IMR-90 (cell line): Measurements from ENCODE around the gene NUDT7. TPM values are rescaled to one million over a fixed set of nuclear protein-coding genes. Genes with fewer than 3 reads are reported as not detected.

Experiments
- ATAC-seq: fragments of 200-7000 bp; cut with Tn5 transposase; 2 replicates; pipeline ENCODE4 v1.9.1; 2020; ENCODE audit warnings: low read depth, mild to moderate bottlenecking, moderate library complexity
- BruUV-seq: library from RNA; stranded (reverse); fragments of 400-500 nt; replicated peaks from 2 replicates; lab custom pipeline; 2021; lab: Mats Ljungman, UMichigan
- CTCF ChIA-PET: fragments of 300-600 bp; formaldehyde crosslinking; extraction: SDS; loops from one replicate; lab custom pipeline; 2021; ENCODE audit warnings: antibody characterized with exemption; lab: Yijun Ruan, JAX
- POLR2A ChIA-PET: fragments of 300-600 bp; sonication (Branson Sonifier 250); formaldehyde crosslinking; loops from one replicate; lab custom pipeline; 2022; ENCODE audit warnings: antibody characterized with exemption; ENCODE audit not compliant: unreplicated experiment; lab: Charles Lee
- DNase-seq: peaks from one replicate; pipeline ENCODE4 v3.0.0; 2013
- H2AFZ ChIP-seq: replicated peaks from 2 replicates; pipeline ENCODE3; 2013; ENCODE audit warnings: low read length, mild to moderate bottlenecking; ENCODE audit not compliant: poor library complexity
- H2AK5ac ChIP-seq: 2 replicates; pipeline ENCODE4 v1.6.1; 2013; ENCODE audit warnings: low read depth, low read length, inconsistent platforms
- H2AK9ac ChIP-seq: replicated peaks from 2 replicates; pipeline ENCODE3; 2013; ENCODE audit warnings: mild to moderate bottlenecking, low read depth, low read length, moderate library complexity; ENCODE audit not compliant: poor library complexity
- H2BK120ac ChIP-seq: 2 replicates; pipeline ENCODE4 v1.6.1; 2013; ENCODE audit warnings: low read depth, low read length, inconsistent platforms
- H2BK15ac ChIP-seq: 3 replicates; pipeline ENCODE4 v1.6.1; 2013; ENCODE audit warnings: low read depth, low read length, inconsistent platforms
- H2BK20ac ChIP-seq: 2 replicates; pipeline ENCODE4 v1.6.1; 2013; ENCODE audit warnings: low read depth, mild to moderate bottlenecking, inconsistent platforms, low read length, moderate library complexity
- H2BK5ac ChIP-seq: 2 replicates; pipeline ENCODE4 v1.6.1; 2013; ENCODE audit warnings: mild to moderate bottlenecking, low read depth, low read length, inconsistent platforms; ENCODE audit not compliant: poor library complexity, severe bottlenecking
- H3K14ac ChIP-seq: replicated peaks from 2 replicates; pipeline ENCODE4 v1.6.1; 2013; ENCODE audit warnings: low read depth, low read length, inconsistent platforms
- H3K18ac ChIP-seq: 2 replicates; pipeline ENCODE4 v1.6.1; 2013; ENCODE audit warnings: low read depth, low read length, control low read depth
- H3K23ac ChIP-seq: 2 replicates; pipeline ENCODE4 v1.6.1; 2013; ENCODE audit warnings: low read depth, low read length, inconsistent platforms
- H3K27ac ChIP-seq: 2 replicates; pipeline ENCODE4 v1.5.1; 2013; ENCODE audit warnings: mild to moderate bottlenecking, control low read depth, low read length; ENCODE audit not compliant: insufficient read depth
- H3K27me3 ChIP-seq: 2 replicates; pipeline ENCODE4 v1.6.1; 2013; ENCODE audit warnings: low read length; ENCODE audit not compliant: control insufficient read depth, insufficient read depth
- H3K36me3 ChIP-seq: 2 replicates; pipeline ENCODE4 v1.6.1; 2013; ENCODE audit warnings: low read length, mixed read lengths; ENCODE audit not compliant: control insufficient read depth, insufficient read depth
- H3K4ac ChIP-seq: 2 replicates; pipeline ENCODE4 v1.6.1; 2013; ENCODE audit warnings: low read depth, low read length, inconsistent platforms
- H3K4me1 ChIP-seq: 2 replicates; pipeline ENCODE4 v1.6.1; 2013; ENCODE audit warnings: low read length, mixed read lengths; ENCODE audit not compliant: control insufficient read depth, insufficient read depth
- H3K4me2 ChIP-seq: 2 replicates; pipeline ENCODE4 v1.6.1; 2013; ENCODE audit warnings: low read depth, mild to moderate bottlenecking, control low read depth, low read length, moderate library complexity
- H3K4me3 ChIP-seq: 2 replicates; pipeline ENCODE4 v1.5.1; 2013; ENCODE audit warnings: low read depth, mild to moderate bottlenecking, control low read depth, low read length, moderate library complexity; ENCODE audit not compliant: insufficient read depth
- H3K56ac ChIP-seq: 2 replicates; pipeline ENCODE4 v1.6.1; 2013; ENCODE audit warnings: low read length, inconsistent platforms; ENCODE audit not compliant: insufficient read depth; ENCODE audit errors: extremely low read depth
- H3K79me1 ChIP-seq, 2 experiments: 2 replicates each; pipeline ENCODE4 v1.6.1; 2013; ENCODE audit warnings: low read length in 2 of 2, inconsistent platforms in 1 of 2, low read depth in 1 of 2
- H3K9ac ChIP-seq: 2 replicates; pipeline ENCODE4 v1.6.1; 2013; ENCODE audit warnings: low read depth, low read length, control low read depth
- H3K9me1 ChIP-seq: 2 replicates; pipeline ENCODE4 v1.6.1; 2013; ENCODE audit warnings: low read length, inconsistent platforms; ENCODE audit not compliant: insufficient read depth
- H3K9me3 ChIP-seq: 2 replicates; pipeline ENCODE4 v1.6.1; 2013; ENCODE audit warnings: low read length; ENCODE audit not compliant: control insufficient read depth, insufficient read depth
- H4K20me1 ChIP-seq: 2 replicates; pipeline ENCODE4 v1.6.1; 2013; ENCODE audit warnings: low read length, inconsistent platforms; ENCODE audit not compliant: insufficient read depth
- H4K5ac ChIP-seq: 2 replicates; pipeline ENCODE4 v1.6.1; 2013; ENCODE audit warnings: mild to moderate bottlenecking, low read depth, low read length, control low read depth
- H4K8ac ChIP-seq, 2 experiments: 2 replicates each; pipeline ENCODE4 v1.6.1; 2013; ENCODE audit warnings: low read depth in 2 of 2, low read length in 2 of 2, control low read depth in 1 of 2, inconsistent platforms in 1 of 2
- H4K91ac ChIP-seq: 2 replicates; pipeline ENCODE4 v1.6.1; 2013; ENCODE audit warnings: low read depth, low read length, inconsistent platforms; ENCODE audit not compliant: insufficient read depth
- BHLHE40 ChIP-seq: fragments of 150-350 bp; IDR thresholded peaks from 2 replicates; pipeline ENCODE4 v1.6.1; 2016; ENCODE audit warnings: mild to moderate bottlenecking, low read depth, low read length
- CEBPB ChIP-seq: IDR thresholded peaks from 2 replicates; pipeline ENCODE4 v1.6.1; 2012; ENCODE audit warnings: low read depth, low read length, improper control_type of control experiment
- POLR2A ChIP-seq: IDR thresholded peaks from 2 replicates; pipeline ENCODE4 v1.6.1; 2012; ENCODE audit warnings: mild to moderate bottlenecking, low read depth, low read length
- RCOR1 ChIP-seq: IDR thresholded peaks from 2 replicates; pipeline ENCODE4 v1.6.1; 2012; ENCODE audit warnings: mild to moderate bottlenecking, low read length, improper control_type of control experiment; ENCODE audit not compliant: insufficient replicate concordance
- RFX5 ChIP-seq: IDR thresholded peaks from 2 replicates; pipeline ENCODE4 v1.8.0; 2012; ENCODE audit warnings: low read depth, mild to moderate bottlenecking, low read length, moderate library complexity
- SMC3 ChIP-seq: fragments of 150-350 bp; IDR thresholded peaks from 2 replicates; pipeline ENCODE4 v1.6.1; 2016; ENCODE audit warnings: low read depth, mild to moderate bottlenecking, antibody characterized with exemption, low read length, moderate library complexity
- WGBS, 2 experiments: methylation state at CpG; one replicate each; pipeline versions ENCODE4 v1.1.5 to v1.1.7; 2013; ENCODE audit warnings: missing lambda C conversion rate in 2 of 2; ENCODE audit not compliant: insufficient read length in 1 of 2; ENCODE audit errors: extremely low coverage in 2 of 2; 5-methylcytosine and 5-hydroxymethylcytosine counted together
- dilution Hi-C: fragments of 300-500 bp; cut with HindIII; formaldehyde crosslinking; loops from one replicate; pipeline ENCODE4 v1.14.3; 2018; ENCODE audit warnings: low sequenced_read_pairs; ENCODE audit not compliant: unreplicated experiment
- in situ Hi-C: fragments of 300-500 bp; cut with MboI; formaldehyde crosslinking; loops from 3 replicates; pipeline ENCODE4 v1.14.3; 2019; ENCODE audit warnings: low sequenced_read_pairs, inconsistent platforms, mixed read lengths
- intact Hi-C: fragments of 100-400 bp; cut with micrococcal nuclease; formaldehyde crosslinking; loops from 2 replicates; pipeline ENCODE4 v1.10.0; 2022
- polyA plus RNA-seq, 3 experiments: library from polyadenylated mRNA; depleted of rRNA; stranded (reverse); fragments of >200 nt; gene quantifications; 2 replicates each; pipeline ENCODE4 v1.2.3, GENCODE V29; 2012; ENCODE audit warnings: low replicate concordance in 1 of 3
- total RNA-seq: library from RNA; depleted of rRNA; stranded (reverse); fragments of >200 nt; gene quantifications from 2 replicates; pipeline ENCODE4 v1.2.3, GENCODE V29; 2012

Gene NUDT7
- total and polyA plus RNA-seq, 2 of the 4 experiments (the other 2 are of a cell fraction), result 4.3 to 6.2 TPM

DNA sequence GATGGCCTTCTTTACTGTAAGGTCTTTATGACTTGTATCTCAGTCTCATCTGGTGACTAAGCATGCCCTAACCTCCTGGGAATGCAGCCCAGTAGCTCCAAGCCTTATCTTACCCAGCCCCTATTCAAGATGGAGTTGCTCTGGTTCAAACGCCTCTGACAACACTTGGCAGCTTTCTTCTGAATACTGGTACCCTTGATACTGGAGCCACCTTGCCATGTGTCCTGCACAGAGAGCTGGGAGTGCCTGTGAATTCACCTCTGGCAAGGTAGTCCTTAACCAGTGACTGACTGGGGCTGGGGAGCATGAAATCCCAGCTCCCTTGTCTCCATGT, 17.2 kb downstream of the NUDT7 start:
- H3K56ac ChIP-seq, result no peak overlapping the region
- H3K18ac ChIP-seq, result no peak overlapping the region; the same call in 1 of the 2 replicates
- no peak overlapping the region for H3K9ac ChIP-seq
- H2AFZ ChIP-seq, result no peak overlapping the region
- intact Hi-C loops, result no loop called here
- 20% methylated on average over 1 of the region's 1 CpG; no CpG with 5 or more reads in 1 of the 2 experiments for WGBS, 2 experiments
- no peak overlapping the region for H3K4me2 ChIP-seq
- H3K27me3 ChIP-seq, result no peaks in the 10 kb centered on the region
- H2BK120ac ChIP-seq, result no peak overlapping the region
- H4K8ac ChIP-seq, result no peak overlapping the region
- 0 out of 2 replicates have a peak, but pooled peaks have one; percentile 46 for ATAC-seq
- no peak overlapping the region for H2BK15ac ChIP-seq
- no peak overlapping the region for H2AK9ac ChIP-seq
- no peak overlapping the region for H4K5ac ChIP-seq
- no peak overlapping the region for H3K4ac ChIP-seq
- DNase-seq, result peak; percentile 61
- H3K27ac ChIP-seq, result no peak overlapping the region
- H3K4me1 ChIP-seq, result peaks cover 8% of the 10 kb centered on the region
- no peaks in the 10 kb centered on the region for H3K36me3 ChIP-seq
- H3K79me1 ChIP-seq, result no peaks in the 10 kb centered on the region
- no peaks in the 10 kb centered on the region for H3K9me1 ChIP-seq
- in situ Hi-C loops, result no loop called here
- TF ChIP-seq BHLHE40, result no peak
- no peak for TF ChIP-seq CEBPB
- TF ChIP-seq SMC3, result no peak
- TF ChIP-seq POLR2A, result no peak
- TF ChIP-seq RFX5, result no peak
- no peak for TF ChIP-seq RCOR1
- H4K20me1 ChIP-seq, result no peaks in the 10 kb centered on the region
- H3K9me3 ChIP-seq, result no peaks in the 10 kb centered on the region
- no peak overlapping the region for H3K4me3 ChIP-seq
- BruUV-seq, result no TSS peak
- no peak overlapping the region for H4K91ac ChIP-seq
- no peak overlapping the region for H3K14ac ChIP-seq
- dilution Hi-C loops, result no loop called here
- no peak overlapping the region for H2BK5ac ChIP-seq
- H3K23ac ChIP-seq, result no peak overlapping the region
- CTCF ChIA-PET, result no interaction called here
- POLR2A ChIA-PET, result no interaction called here
- 0 out of 2 replicates have a peak overlapping the region, but pooled peaks have one; percentile 2 for H2BK20ac ChIP-seq
- H2AK5ac ChIP-seq, result no peak overlapping the region
